GM06990 (cell line): ENCODE data around the gene HAAO.

Experiments used
- DNase-seq: peaks from one replicate; pipeline ENCODE4 v3.0.0-alpha.2; 2011; ENCODE audit not compliant: insufficient read length; ENCODE audit errors: extremely low read depth
- H3K27me3 ChIP-seq: replicated peaks from 2 replicates; pipeline ENCODE4 v1.6.0; 2011; ENCODE audit warnings: low read length; ENCODE audit not compliant: control insufficient read depth, insufficient read depth
- H3K36me3 ChIP-seq: 2 replicates; pipeline ENCODE4 v1.5.1; 2011; ENCODE audit warnings: low read length; ENCODE audit not compliant: control insufficient read depth, insufficient read depth
- H3K4me3 ChIP-seq: replicated peaks from 2 replicates; pipeline ENCODE4 v1.5.1; 2011; ENCODE audit warnings: low read depth, mild to moderate bottlenecking, control low read depth, low read length
- CTCF ChIP-seq: IDR thresholded peaks from 2 replicates; pipeline ENCODE4 v1.5.1; 2011; ENCODE audit warnings: low read length, control low read depth, mild to moderate bottlenecking, inconsistent platforms; ENCODE audit not compliant: insufficient read depth, poor library complexity, severe bottlenecking

The HAAO gene

GRCh38 chr2:42794271-42795046 is 2.1 kb upstream of the HAAO start:
- Histone ChIP-seq H3K27me3 (no peaks in the 10 kb centered on the region), H3K36me3 (peaks cover 3% of the 10 kb centered on the region), H3K4me3 (peak overlapping the region; percentile 89)
- DNase-seq: peak; percentile 57
- peak; percentile 84 for TF ChIP-seq CTCF

- no peak for DNase-seq
- Histone ChIP-seq H3K36me3 (peaks cover 3% of the 10 kb centered on the region), H3K4me3 (peak overlapping the region; percentile 89), H3K27me3 (no peaks in the 10 kb centered on the region)
- TF ChIP-seq CTCF: no peak
These were observed 1.2 kb upstream of the HAAO start for GRCh38 chr2:42793334-42794270.

- Histone ChIP-seq H3K27me3 (no peaks in the 10 kb centered on the region), H3K36me3 (peaks cover 3% of the 10 kb centered on the region), H3K4me3 (peak overlapping the region; percentile 89)
- no peak for TF ChIP-seq CTCF
- DNase-seq: no peak
These were observed 248 bp downstream of the HAAO start for GRCh38 chr2:42792087-42792582.

- no peak for TF ChIP-seq CTCF
- Histone ChIP-seq H3K4me3 (peak overlapping the region; percentile 89), H3K27me3 (no peaks in the 10 kb centered on the region), H3K36me3 (peaks cover 3% of the 10 kb centered on the region)
- DNase-seq: no peak
These were observed 777 bp downstream of the HAAO start for GRCh38 chr2:42791606-42792005.

- Histone ChIP-seq H3K36me3 (peaks cover 3% of the 10 kb centered on the region), H3K4me3 (no peak overlapping the region)
- no peak for TF ChIP-seq CTCF
These were observed 2.6 kb downstream of the HAAO start for GRCh38 chr2:42789751-42790150.

More at GRCh38 chr2:42789751-42790150, 2.6 kb downstream of the HAAO start:
- no peak for DNase-seq
- H3K27me3 ChIP-seq: no peaks in the 10 kb centered on the region
